ENCODE data around the gene TAS2R31.

DNA sequence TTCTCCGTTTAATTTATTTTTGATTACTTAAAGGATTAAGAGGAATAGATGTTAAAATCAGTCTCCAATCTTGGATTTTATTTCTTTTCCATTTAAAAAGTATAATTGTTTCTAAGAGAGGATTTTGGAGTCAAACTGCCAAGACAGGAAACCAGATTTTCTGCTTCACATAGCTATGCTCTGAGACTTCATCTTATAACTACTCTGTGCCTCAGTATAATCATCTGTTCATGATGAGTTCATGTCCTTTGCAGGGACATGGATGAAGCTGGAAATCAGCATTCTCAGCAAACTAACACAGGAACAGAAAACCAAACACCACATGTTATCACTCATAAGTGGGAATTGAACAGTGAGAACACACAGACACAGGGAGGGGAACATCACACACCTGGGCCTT, 9.0 kb upstream of the TAS2R31 start:
- TF ChIP-seq, protein P1, sequence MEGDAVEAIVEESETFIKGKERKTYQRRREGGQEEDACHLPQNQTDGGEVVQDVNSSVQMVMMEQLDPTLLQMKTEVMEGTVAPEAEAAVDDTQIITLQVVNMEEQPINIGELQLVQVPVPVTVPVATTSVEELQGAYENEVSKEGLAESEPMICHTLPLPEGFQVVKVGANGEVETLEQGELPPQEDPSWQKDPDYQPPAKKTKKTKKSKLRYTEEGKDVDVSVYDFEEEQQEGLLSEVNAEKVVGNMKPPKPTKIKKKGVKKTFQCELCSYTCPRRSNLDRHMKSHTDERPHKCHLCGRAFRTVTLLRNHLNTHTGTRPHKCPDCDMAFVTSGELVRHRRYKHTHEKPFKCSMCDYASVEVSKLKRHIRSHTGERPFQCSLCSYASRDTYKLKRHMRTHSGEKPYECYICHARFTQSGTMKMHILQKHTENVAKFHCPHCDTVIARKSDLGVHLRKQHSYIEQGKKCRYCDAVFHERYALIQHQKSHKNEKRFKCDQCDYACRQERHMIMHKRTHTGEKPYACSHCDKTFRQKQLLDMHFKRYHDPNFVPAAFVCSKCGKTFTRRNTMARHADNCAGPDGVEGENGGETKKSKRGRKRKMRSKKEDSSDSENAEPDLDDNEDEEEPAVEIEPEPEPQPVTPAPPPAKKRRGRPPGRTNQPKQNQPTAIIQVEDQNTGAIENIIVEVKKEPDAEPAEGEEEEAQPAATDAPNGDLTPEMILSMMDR (conservative IDR thresholded peaks at IDR 0.05), result no peak
- no peak for TF ChIP-seq EZH2 (IDR thresholded peaks at IDR 0.05; ENCODE audit: low read depth)

Measured in PC-9 (cell line).